Neural crest cell (in vitro differentiated cells): ENCODE results near the gene MAPK14. TPM values are rescaled to one million over a fixed set of nuclear protein-coding genes. Genes with fewer than 3 reads are reported as not detected.

Source experiments
- DNase-seq: peaks from one replicate; pipeline ENCODE4 v3.0.0; 2021; ENCODE audit warnings: low read depth, mixed read lengths, low spot score
- H3K27ac Mint-ChIP-seq: one replicate; pipeline ENCODE4 v1.8.0; 2021; ENCODE audit warnings: mild to moderate bottlenecking, mixed read lengths; ENCODE audit not compliant: unreplicated experiment
- H3K27me3 Mint-ChIP-seq: 2 replicates; pipeline ENCODE4 v1.8.0; 2021; ENCODE audit warnings: low read depth, mild to moderate bottlenecking, mixed read lengths
- H3K36me3 Mint-ChIP-seq: 2 replicates; pipeline ENCODE4 v1.8.0; 2021; ENCODE audit warnings: low read depth, mild to moderate bottlenecking, mixed read lengths
- H3K4me1 Mint-ChIP-seq: 2 replicates; pipeline ENCODE4 v1.8.0; 2021; ENCODE audit warnings: mixed read lengths
- H3K4me3 Mint-ChIP-seq: one replicate; pipeline ENCODE4 v1.8.0; 2021; ENCODE audit warnings: mild to moderate bottlenecking, mixed read lengths
- H3K9me3 Mint-ChIP-seq: 2 replicates; pipeline ENCODE4 v1.8.0; 2021; ENCODE audit warnings: mixed read lengths
- CTCF ChIP-seq: fragments of 200-600 bp; sonication (generic); conservative IDR thresholded peaks from 2 replicates; pipeline ENCODE4 v1.5.0; 2021; ENCODE audit warnings: antibody characterized with exemption, mild to moderate bottlenecking
- total RNA-seq: library from RNA; stranded (reverse); gene quantifications from 2 replicates; pipeline ENCODE4 v1.2.1, GENCODE V29; 2021

Gene MAPK14
- total RNA-seq, 1 donor from 2014 or later, result 31.6 TPM

GRCh38 chr6:36119209-36119608 is 91.6 kb downstream of the MAPK14 start:
- no peaks in the 10 kb centered on the region for H3K36me3 Mint-ChIP-seq
- H3K27me3 Mint-ChIP-seq, result no peaks in the 10 kb centered on the region
- H3K9me3 Mint-ChIP-seq, result no peaks in the 10 kb centered on the region
- no peak overlapping the region for H3K4me3 Mint-ChIP-seq
- DNase-seq, result no peak
- H3K4me1 Mint-ChIP-seq, result no peaks in the 10 kb centered on the region
- TF ChIP-seq CTCF, result no peak
- H3K27ac Mint-ChIP-seq, result no peak overlapping the region

- Mint-ChIP-seq H3K27ac (no peak overlapping the region), H3K36me3 (no peaks in the 10 kb centered on the region), H3K4me1 (no peaks in the 10 kb centered on the region), H3K27me3 (no peaks in the 10 kb centered on the region), H3K4me3 (no peak overlapping the region), H3K9me3 (no peaks in the 10 kb centered on the region)
- no peak for TF ChIP-seq CTCF
- DNase-seq, result no peak
These were observed 92.4 kb downstream of the MAPK14 start for GRCh38 chr6:36120018-36120417.

- Mint-ChIP-seq H3K27me3 (no peaks in the 10 kb centered on the region), H3K36me3 (no peaks in the 10 kb centered on the region), H3K27ac (no peak overlapping the region), H3K4me1 (no peaks in the 10 kb centered on the region), H3K4me3 (no peak overlapping the region), H3K9me3 (no peaks in the 10 kb centered on the region)
- no peak for TF ChIP-seq CTCF
- no peak for DNase-seq
These were observed 92.9 kb downstream of the MAPK14 start for GRCh38 chr6:36120539-36120938.

- Mint-ChIP-seq H3K9me3 (no peaks in the 10 kb centered on the region), H3K4me1 (no peaks in the 10 kb centered on the region), H3K36me3 (no peaks in the 10 kb centered on the region), H3K27me3 (no peaks in the 10 kb centered on the region), H3K4me3 (no peak overlapping the region), H3K27ac (no peak overlapping the region)
- DNase-seq, result no peak
- TF ChIP-seq CTCF, result no peak
These were observed 93.6 kb downstream of the MAPK14 start for GRCh38 chr6:36120979-36121786.

GRCh38 chr6:36121787-36122494 is 94.3 kb downstream of the MAPK14 start:
- H3K27ac Mint-ChIP-seq, result no peak overlapping the region
- TF ChIP-seq CTCF, result no peak
- no peaks in the 10 kb centered on the region for H3K36me3 Mint-ChIP-seq
- DNase-seq, result no peak
- no peaks in the 10 kb centered on the region for H3K9me3 Mint-ChIP-seq
- H3K4me3 Mint-ChIP-seq, result no peak overlapping the region
- peaks cover 5% of the 10 kb centered on the region for H3K4me1 Mint-ChIP-seq
- no peaks in the 10 kb centered on the region for H3K27me3 Mint-ChIP-seq
